ENCODE results near the gene HOXB13.
"Not testable (repeated sequence)": the region's sequence is repeated elsewhere in the genome, so short reads cannot be mapped to it uniquely, and the experiment has no call there.

Gene HOXB13

DNA sequence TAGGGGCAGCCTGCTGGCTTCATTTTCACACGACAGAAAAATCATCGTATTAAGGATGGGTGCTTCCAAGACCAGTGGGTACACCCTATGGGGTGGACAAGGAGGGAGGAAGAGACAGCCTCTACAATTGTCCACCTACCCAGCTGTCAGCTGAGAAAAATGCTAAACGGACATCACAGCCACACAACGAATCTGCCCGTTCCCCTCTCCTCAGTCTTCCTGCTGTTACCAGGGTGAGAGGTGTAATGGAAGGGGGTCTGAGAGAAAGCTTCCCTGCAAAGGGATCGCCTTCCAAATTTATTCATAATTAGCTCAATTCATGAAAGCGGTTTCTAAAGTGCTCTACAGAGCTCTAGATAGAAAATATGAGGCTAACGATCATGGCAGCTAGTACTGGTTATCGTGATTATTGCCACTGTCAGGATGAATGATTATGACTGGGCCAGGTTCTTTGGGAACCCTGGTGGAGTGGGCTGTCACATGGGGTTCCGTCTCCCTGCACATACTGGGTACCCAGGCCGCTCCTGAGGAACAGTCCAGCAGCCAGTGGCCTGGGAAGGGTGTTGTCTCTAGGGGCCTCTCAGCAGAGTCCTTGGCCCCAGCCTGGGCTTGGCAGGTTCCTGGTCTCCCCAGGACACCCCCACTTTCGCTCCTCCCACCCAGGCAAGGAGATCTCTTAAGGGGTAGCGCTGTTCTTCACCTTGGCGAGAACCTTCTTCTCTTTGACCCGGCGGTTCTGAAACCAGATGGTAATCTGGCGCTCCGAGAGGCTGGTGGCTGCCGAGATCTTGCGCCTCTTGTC is 2.2 kb downstream of the HOXB13 start:
- no peak for DNase-seq

GRCh38 chr17:48725288-48726064 is 3.1 kb downstream of the HOXB13 start:
- DNase-seq = peak; percentile 64

DNA sequence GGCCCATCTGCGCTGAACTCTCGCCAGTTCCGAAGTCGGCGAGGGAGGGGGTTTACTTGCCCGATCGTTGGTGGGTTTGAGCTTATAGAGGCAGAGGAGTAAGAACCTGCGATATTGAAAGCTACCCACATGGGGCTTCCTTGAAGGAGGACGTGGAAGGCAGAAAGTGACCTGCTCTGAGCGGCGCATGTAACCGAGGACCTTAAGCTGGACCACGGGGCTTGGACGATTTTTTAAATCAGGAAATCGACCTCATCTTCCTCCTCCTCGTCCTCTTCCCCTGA is 3.6 kb downstream of the HOXB13 start:
- DNase-seq = no peak

DNA sequence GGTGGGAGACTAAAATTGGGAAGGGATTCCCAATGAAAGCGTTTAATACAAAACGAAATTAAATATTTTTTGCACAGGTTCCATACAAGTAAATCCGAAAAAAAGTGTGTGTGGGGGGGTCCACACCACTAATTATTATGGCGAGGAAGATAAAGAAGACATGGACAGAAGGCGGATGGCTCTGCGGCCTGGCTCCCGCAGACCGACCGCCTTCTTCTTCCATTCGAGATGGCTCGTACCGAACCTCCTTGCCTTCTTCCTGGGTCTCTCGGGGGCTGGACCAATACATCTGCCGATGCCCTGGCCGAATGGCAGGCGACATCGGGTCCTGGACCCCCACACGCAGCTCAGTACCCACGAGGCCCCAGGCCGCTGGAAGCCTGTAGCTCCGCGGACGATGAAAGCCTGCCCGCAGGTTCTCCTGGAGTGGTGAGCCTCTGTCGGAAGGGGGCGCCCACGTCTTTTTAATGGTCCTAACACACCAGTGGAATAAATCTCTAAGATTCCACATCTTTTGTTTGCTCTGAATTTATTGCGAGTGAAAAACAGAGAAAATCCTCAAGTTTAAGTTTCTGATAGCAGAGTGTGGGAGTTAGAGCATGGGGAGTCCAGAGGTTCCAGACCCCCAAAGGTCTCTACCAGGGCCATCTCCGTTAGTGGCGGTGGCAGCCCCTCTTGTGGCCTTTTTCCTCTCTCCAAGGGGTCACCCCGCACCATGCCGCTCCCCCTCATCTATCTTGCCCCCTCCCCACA is 4.1 kb downstream of the HOXB13 start:
- peak; percentile 90 for DNase-seq

- DNase-seq = peak; percentile 66
These were observed 4.9 kb downstream of the HOXB13 start for GRCh38 chr17:48723423-48724250.

GRCh38 chr17:48722915-48723422 is 5.6 kb downstream of the HOXB13 start, which contains the start of gene PRAC2:
Gene PRAC2 (plus strand): TSS chr17:48723185. CDS start chr17:48724411, 1,226 bp downstream.
- DNase-seq = no peak

DNA sequence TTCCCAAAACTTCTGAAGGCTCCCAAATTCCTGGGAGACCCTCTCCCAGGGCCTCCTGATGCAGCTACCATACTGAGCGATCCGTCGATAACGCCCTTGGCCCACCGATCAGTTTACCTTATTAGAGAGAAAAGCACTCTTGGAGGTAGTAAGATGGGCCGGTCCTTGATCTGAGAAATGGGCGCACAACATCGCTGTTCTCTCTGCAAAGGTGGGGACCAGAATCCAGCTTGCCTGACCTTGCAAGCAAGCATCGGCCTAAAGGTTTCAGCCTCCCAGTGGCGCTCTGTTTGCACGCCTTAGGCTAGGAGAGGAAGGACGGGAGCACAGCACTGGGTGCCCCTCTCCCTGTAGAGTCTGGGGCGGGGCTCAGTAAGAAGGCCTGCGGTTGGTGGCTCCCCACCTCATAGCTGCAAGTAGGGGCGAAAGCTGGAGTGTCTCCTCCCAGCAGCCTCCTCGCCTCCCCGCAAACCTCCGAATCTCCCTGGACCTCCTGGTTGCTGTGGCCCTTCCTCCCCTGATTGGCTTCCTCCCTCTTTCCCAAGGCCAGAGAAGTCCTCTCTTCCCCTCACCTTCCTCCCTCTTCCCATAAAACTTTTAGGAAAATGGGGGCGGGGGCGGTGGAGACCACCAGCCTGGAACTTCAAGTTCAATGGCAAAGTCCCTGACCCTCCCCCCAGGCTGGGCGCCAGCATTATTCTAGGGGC is 6.2 kb downstream of the HOXB13 start, which contains the start of gene PRAC1:
TSS of gene PRAC1 (minus strand) at position 318 of the 707 bp plus-strand sequence. CDS start at position 192, 126 bp downstream.
- no peak for DNase-seq

GRCh38 chr17:48721009-48721402 is 7.5 kb downstream of the HOXB13 start:
- no peak for DNase-seq

DNA sequence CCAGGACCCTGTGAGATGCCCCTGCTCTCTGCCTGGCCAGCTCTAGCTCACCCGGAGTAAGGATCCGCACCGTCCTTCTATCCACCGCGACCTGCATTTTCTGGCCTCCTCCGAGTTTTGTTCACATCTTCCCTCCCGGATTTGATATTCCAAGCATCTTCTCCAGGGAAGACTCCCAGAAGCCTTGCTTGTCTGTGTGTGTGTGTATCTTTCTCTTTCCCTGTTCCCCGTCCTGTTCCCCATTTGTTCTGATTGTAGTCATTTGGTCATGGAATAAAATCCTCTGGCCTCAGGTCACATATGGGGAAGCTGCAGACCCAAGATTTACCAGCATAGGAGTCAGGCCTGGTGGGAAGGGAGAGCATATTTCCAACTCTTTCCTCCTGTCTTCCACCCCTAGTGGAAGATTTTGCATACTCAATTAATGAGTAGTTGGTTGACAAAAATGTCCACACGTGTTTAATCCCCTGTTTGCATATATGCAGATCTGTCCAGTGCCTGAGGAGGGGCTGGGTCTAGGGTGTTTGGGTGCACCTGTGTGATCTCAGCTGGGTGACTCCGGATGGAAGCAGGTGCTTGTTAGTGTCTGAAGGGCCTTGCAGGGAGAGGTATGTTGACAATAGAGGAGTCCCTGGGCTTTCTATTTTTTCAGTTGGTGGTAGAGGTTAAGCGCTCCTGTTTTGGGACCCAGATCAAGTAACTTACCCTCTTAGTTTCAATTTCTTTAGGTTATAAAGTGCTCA is 8.1 kb downstream of the HOXB13 start:
- no peak for DNase-seq

DNA sequence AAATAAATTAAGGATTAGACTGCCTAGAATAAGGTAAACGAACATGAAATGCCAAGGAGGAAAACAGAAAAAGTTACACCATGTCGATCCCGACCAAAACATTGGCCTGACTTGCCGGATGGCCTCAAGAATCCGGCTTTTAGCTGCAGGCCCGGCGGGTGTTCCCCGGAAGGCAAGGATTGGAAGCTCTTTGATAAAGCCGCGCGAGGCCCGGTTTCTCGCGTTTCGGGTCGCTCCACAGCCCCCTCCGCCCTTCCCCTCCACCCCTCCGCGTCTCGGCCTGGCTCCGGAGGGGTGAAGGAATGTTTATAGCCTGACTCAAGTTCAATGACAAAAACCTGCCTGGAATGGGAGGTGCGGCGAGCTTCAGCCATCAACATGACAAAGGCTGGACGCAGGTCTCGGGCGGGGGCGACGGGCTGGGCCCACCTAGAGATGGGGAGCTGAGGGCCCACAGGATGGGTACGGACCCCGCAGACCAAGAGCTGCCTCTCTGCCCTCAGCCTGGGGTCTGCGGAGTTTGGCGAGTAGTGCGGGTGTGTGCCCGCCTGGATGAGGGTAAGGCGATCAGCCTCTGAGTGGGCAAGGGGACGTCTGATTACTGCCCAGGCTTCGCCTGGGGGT is 8.8 kb downstream of the HOXB13 start:
- DNase-seq = peak; percentile 67

DNA sequence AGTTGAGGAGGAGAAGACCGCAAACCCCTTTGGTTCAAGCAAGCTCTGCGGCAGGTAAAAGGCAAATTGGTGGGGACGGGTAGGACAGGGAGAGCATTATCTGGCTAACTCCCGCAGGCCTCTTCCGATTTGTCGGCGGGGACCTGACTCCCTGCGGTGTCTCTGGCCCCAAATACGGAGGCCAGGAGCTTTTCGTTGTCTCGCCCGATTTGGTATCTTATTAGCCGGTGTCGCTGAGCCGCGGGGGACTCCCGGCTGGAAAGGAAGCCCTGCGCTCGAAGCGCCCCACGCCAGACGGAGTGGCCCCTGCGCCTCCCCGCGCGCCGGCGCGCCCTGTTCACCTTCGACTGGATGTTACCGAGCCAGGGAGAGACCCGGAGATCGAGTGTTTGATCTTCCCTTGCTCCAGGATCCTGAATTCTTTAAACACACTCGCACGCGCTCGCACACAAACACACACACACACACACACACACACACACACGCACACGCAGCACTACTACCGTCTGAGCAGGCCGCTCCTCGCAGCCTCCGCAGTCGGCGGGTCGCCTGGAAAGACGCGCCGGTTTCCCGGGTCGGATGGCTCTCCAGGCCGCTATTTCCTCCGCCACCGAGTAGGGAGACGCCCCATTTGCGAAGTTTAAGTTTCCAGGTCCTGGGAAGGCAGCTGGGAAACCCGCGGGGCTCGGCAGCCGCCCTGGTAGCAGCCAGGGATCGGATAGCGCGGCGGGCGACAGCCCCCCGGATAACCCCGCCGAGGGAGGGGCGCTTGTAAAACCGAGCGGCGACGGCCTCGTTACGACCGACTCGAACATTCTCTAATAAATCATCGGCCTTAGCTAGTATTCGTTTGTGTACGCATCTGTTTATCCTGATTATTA is 9.5 kb downstream of the HOXB13 start:
- DNase-seq = peak; percentile 83

GRCh38 chr17:48718227-48718760 is 10.3 kb downstream of the HOXB13 start:
- DNase-seq = peak; percentile 84

GRCh38 chr17:48717367-48718226 is 11.0 kb downstream of the HOXB13 start:
- peak; percentile 39 for DNase-seq

DNA sequence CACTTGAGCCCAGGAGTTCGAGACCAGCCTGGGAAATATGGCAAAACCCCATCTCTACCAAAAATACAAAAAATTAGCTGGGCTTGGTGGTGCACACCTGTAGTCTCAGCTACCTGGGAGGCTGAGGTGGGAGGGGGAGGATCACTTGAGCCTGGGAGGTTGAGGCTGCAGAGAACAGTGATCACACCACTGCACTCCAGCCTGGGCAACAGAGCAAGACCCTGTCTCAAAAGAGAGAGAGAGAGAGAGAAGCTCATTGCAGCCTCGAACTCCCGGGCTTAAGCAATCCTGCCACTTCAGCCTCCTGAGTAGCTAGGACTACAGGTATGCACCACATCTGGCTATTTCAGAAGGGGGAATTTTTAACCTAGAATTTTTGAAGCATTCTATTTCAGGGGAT is 12.0 kb downstream of the HOXB13 start:
- not testable (repeated sequence) for DNase-seq

- DNase-seq = no peak
These were observed 12.8 kb downstream of the HOXB13 start for GRCh38 chr17:48715496-48716399.

GRCh38 chr17:48711128-48711527 is 17.4 kb downstream of the HOXB13 start:
- DNase-seq = no peak

Measured in retina (tissue), 1 donor.